ENCODE measurements around the gene ATP6V0A4.
"Not testable (repeated sequence)": the region's sequence is repeated elsewhere in the genome, so short reads cannot be mapped to it uniquely, and the experiment has no call there.

Gene ATP6V0A4

GRCh38 chr7:138804618-138805017 lies 6.6 kb upstream of the ATP6V0A4 start:
- DNase-seq (ENCODE audit: low read depth in 1 of 2, low spot score in 1 of 2): no peak

DNA sequence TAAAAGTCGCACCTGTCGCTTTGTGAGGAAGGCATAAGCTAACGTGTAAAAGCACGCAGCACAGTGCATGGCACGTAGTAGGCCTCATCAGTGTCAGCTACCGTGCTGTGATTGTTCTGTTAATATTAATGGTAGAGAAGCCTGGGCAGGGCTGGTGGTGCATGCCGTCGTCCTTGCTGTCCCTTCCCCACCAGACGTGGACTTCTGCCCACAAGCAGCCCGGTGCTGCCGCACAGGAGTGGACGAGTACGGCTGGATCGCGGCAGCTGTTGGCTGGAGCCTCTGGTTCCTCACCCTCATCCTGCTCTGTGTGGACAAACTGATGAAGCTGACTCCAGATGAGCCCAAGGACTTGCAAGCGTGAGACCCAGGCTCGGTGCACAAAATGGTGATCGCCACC lies 4.7 kb upstream of the ATP6V0A4 start:
- no peak for DNase-seq (ENCODE audit: low read depth in 1 of 2, low spot score in 1 of 2)

DNA sequence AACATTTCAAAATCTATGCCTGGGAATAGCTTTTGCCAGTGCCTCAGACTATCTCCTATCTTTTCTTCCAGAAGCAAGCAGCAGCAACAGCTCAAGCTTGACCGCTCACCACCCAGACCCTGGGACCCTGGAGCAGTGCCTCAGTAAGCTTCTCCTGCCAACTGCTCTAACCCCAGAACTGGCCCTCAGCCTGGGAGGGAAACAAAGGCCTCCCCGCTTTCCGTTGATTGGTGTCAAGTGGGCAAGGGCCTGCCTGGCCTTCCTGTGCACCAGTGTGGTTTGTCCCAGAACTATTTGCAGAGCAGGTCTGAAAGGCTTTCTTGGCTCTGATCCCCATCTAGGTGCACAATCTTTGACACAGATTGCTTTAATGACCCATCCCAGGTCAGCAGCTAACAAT lies 3.3 kb upstream of the ATP6V0A4 start:
- no peak for DNase-seq (ENCODE audit: low read depth in 1 of 2, low spot score in 1 of 2)

- DNase-seq (ENCODE audit: low read depth in 1 of 2, low spot score in 1 of 2): no peak
These were observed 1.5 kb upstream of the ATP6V0A4 start for GRCh38 chr7:138799336-138800000.

- no peak for DNase-seq (ENCODE audit: low read depth in 1 of 2, low spot score in 1 of 2)
These were observed 840 bp upstream of the ATP6V0A4 start for GRCh38 chr7:138798836-138799235.

- not testable (repeated sequence) for DNase-seq (ENCODE audit: low read depth in 1 of 2, low spot score in 1 of 2)
These were observed 950 bp downstream of the ATP6V0A4 start for GRCh38 chr7:138797046-138797445.

GRCh38 chr7:138796038-138796615 lies 1.9 kb downstream of the ATP6V0A4 start:
- no peak for DNase-seq (ENCODE audit: low read depth in 1 of 2, low spot score in 1 of 2)

- no peak for DNase-seq (ENCODE audit: low read depth in 1 of 2, low spot score in 1 of 2)
These were observed 12.2 kb downstream of the ATP6V0A4 start for GRCh38 chr7:138785587-138786437.

GRCh38 chr7:138784692-138785091 lies 13.3 kb downstream of the ATP6V0A4 start:
- DNase-seq (ENCODE audit: low read depth in 1 of 2, low spot score in 1 of 2): no peak

DNA sequence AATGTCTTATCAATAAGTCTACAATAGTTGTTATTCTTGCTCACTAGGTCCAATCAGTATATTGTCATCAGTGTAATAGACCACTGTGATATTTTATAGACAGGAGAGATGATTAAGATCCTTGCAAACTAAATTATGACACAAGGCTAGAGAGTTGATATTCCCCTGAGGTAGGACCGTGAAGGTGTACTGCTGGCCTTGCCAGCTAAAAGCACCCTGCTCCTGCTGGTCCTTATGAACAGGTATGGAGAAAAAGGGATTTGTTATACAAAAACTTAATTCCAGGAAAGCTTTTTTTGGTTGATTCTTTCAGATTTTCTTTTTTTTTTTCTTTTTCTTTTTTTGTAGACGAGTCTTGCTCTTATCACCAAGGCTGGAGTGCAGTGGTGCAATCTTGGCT lies 17.0 kb downstream of the ATP6V0A4 start:
- no peak for DNase-seq (ENCODE audit: low read depth in 1 of 2, low spot score in 1 of 2)

- no peak for DNase-seq (ENCODE audit: low read depth in 1 of 2, low spot score in 1 of 2)
These were observed 21.7 kb downstream of the ATP6V0A4 start for GRCh38 chr7:138776166-138776833.

DNA sequence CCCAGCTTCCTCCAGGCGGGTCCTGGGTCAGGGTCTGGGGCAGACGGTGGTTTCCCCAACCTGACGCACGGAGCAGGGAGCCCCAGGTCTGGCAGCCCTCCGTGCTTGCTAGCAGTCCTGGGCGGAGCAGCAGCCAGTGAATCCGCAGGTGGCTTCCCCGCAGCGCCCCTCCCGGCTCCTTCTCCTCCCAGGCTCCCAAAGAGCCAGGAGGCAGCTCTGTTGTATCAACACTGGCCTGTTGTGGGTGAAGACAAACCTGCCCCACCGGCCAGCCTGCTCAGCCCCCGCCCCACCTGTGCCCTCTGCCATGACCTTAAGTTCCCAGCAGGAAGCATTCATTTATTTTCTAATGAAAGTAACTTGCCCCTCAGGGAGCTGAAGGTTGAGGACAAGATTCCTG lies 24.2 kb downstream of the ATP6V0A4 start:
- no peak for DNase-seq (ENCODE audit: low read depth in 1 of 2, low spot score in 1 of 2)

DNA sequence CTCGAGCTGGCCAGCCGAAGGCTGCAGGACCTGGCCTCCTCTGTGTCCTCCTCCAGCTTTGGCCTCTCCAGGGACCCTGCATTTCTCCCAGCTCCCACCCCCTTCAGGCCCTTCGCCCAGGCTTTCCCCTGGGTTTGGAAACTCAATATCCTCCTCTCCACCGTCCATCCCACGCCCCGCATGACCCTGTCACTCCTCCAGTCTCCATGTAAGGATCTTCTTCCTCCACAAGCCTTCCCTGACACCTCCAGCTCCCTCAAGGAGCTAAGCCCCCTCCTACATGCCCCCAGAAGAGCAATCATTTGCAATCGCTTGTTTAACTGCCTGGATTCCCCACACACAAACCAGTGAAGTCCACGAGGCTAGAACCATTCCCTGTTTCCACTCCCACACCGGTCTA lies 24.8 kb downstream of the ATP6V0A4 start:
- no peak for DNase-seq (ENCODE audit: low read depth in 1 of 2, low spot score in 1 of 2)

GRCh38 chr7:138770904-138771303 lies 27.1 kb downstream of the ATP6V0A4 start:
- no peak for DNase-seq (ENCODE audit: low read depth in 1 of 2, low spot score in 1 of 2)

DNA sequence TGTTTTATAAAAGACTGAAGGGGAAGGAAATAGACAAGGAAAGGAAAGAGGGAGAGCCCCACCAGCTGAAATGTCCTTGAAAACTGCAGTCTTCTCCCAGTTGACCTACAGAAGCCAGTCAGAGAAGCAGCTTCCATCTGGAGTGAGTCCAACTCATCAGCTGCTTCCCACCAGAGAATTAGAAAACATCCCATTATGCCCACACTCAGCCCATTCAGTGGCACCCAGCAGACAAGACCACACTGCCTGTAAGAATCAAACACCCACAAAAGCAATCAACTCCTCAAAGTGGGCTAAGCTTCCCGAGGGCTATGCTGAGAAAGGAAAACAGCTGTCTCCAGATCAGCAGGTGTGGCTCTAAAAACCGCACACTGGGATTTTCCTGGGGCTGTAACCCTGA lies 29.8 kb downstream of the ATP6V0A4 start:
- no peak for DNase-seq (ENCODE audit: low read depth in 1 of 2, low spot score in 1 of 2)

- no peak for DNase-seq (ENCODE audit: low read depth in 1 of 2, low spot score in 1 of 2)
These were observed 41.3 kb downstream of the ATP6V0A4 start for GRCh38 chr7:138756591-138757242.

DNA sequence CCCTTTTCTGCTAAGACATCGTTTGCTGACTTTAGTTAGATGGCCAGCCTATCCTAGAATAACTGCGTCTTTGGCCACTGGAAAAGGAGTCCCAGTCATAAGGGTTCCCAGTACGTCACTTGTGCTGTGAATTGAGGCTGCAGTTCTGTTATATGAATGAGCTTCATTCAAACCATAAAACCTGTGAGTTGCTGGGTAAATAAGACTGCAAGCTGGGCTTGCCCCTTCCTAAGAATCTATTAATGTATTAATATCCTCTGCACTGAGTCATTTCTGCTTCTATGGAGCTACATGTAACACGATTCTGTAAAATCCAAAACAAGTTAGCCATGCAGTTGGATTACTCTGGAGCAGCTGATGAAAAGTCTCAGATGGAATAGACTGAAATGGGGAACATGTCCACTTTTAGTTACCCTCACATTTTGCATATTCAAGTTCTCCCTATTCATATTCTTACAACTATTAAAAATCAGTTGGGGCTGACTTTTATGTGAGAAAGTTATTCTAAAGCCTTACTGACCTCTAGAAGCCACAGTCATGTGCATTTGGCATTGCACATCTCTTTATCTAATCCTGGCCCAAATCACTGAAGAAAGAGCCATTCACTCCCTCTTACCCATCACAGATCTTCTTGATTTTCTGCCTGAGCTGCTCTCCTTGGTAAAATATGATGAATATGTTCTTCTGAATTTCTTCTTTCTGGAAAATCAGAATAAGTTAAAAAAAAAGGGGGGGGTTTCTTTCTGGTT lies 42.0 kb downstream of the ATP6V0A4 start:
- no peak for DNase-seq (ENCODE audit: low read depth in 1 of 2, low spot score in 1 of 2)

DNA sequence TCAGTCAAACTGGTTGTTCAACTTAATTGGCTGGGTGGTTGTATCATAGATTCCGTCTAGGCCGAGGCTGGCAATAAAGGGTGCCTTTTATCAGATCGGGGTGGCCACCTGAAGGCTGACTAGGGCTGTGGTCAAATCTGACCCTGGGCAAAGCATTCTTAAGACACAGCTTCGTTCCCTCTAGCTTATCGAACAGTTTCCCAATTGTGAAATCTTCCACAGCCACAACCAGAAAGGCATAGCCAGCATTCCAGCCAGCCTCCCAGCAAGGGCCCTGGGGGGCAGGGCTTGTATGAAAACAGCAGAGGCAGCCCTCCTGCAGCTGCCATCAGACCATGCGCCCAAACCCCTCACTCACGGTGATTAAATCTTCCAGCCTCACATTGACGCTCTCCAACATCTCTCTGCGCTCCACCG lies 42.7 kb downstream of the ATP6V0A4 start:
- DNase-seq (ENCODE audit: low read depth in 1 of 2, low spot score in 1 of 2): no peak

DNA sequence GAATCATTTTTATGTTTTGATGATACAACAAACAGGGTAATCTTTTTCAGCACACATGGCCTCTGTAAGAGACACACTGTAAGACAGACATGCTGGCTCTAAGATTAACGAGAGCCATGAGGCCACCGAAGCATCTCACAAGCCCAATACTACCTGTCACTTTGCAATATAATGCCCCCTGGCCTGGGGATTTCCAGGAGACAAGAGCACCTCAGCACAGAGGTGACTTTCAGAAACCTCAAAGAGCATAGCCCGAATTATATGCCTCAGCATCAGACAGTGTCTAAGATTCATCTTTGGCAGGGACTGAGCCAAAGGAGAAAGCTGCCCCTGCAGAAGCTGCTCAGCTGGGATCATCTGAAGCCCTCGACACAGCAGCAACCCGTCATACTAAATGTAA lies 44.4 kb downstream of the ATP6V0A4 start:
- no peak for DNase-seq (ENCODE audit: low read depth in 1 of 2, low spot score in 1 of 2)

GRCh38 chr7:138753150-138753518 lies 44.9 kb downstream of the ATP6V0A4 start:
- no peak for DNase-seq (ENCODE audit: low read depth in 1 of 2, low spot score in 1 of 2)

Measured in activated CD4-positive, alpha-beta T cell treated with anti-CD3 and anti-CD28 coated beads, Interleukin-2, amount 50 U/mL, for 24 hours (primary cell).